ENCODE measurements around the gene GMDS.

GMDS gene

DNA sequence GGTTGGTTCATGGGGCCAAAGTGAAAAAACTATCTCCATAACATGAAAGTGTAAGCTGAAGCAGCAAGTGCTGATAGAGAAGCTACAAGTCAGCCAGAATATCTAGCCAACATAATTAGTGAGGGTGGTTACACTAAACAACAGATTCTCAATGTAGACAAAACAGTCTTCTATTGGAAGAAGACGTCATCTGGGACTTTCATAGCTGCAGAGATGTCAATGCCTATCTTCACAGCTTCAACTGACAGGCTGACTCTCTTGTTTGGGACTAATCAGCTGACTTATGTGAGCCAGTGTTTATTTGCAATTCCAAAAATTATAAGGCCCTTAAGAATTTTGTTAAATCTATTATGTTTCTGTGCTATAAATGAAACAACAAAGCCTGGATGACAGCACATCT, 63.2 kb downstream of the GMDS start:
- DNase-seq (ENCODE audit: insufficient read length, low spot score) (no peak), FAIRE-seq (no peak)

DNA sequence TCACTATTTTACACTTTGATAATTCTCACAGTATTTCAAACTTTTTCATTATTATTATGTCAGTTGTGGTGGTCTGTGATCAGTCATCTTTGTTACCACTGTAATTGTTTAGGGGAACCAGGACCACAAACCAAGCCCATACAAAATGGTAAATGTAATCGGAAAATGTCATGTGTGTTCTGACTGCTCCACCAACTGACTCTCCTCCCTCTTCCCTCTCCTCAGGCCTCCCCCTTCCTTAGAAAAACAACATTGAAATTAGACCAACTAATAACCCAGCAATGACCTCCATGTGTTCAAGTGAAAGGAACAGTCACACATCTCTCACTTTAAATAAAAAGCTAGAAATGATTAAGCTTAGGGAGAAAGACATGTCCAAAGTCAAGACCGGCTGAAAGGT, 63.8 kb downstream of the GMDS start:
- no peak for DNase-seq (ENCODE audit: insufficient read length, low spot score)
- no peak for FAIRE-seq

DNA sequence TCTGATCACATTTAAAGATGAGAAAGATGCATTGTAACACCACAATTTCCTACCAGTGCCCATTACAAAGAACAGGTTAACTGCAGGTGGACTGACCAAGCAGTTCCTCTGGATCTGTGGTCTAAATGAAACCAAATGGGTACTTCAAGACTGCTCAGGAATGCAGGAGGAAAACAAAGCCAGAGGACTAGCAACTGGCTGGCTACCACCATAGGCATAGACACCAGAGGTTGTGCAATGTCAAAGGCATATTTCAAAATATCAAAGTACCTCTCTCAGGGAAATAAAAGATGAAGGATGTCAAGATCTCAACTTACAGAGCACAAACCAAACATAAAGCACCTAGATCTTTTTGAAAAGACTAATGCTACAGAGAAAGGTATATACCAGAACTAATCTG, 65.5 kb downstream of the GMDS start:
- FAIRE-seq (no peak), DNase-seq (ENCODE audit: insufficient read length, low spot score) (no peak)

DNA sequence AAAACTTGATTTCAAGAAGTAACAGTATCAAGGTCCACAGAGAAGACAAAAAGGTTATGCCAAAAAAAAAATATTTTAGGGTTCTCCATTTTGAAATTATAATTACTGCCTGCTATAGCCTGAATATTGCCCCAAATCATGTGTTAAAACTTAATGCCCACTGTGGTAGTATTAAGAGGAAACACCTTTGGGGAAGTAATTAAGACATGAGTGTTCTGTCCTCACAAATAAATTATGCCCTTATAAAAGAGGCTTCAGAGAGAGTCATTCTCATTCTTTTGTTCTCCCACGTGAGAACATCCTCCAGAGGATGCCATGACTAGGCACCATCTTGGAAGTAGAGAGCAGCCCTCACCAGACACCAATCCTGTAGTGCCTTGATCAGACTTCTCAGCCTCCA, 66.2 kb downstream of the GMDS start:
- DNase-seq (ENCODE audit: insufficient read length, low spot score) (no peak), FAIRE-seq (no peak)

DNA sequence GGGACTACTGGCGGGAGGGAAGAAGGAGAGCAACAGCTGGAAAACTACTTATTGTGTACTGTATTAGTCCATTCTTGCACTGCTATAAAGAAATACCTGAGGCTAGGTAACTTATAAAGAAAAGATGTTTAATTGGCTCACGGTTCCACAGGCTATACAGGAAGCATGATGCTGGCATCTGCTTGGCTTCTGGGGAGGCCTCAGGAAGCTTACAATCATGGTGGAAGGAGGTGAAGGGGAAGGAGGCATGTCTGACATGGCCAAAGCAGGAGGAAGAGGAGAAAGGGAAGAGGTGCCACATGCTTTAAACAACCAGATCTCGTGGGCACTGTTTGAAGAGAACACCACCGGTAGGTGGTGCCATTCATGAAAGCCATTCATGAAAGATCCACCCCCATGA, 67.3 kb downstream of the GMDS start:
- FAIRE-seq (no peak), DNase-seq (ENCODE audit: insufficient read length, low spot score) (no peak)

DNA sequence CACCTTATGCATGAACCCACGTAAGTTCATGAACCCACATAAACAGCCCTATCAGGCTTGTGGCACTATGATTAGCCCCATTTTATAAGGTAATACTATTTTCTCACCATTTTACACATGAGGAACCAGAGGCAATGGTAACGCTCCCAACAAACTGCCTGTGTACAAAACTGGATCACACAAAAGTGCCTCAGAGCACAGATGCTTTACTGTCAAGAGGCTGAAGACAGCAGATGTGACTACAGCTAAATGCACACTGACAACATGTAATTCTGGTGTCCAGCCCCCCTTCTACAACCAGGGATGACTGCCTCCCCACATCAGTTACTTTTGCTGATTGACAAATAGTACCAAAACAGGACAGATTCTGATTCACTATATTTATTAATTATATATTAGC, 69.6 kb downstream of the GMDS start:
- no peak for FAIRE-seq
- DNase-seq (ENCODE audit: insufficient read length, low spot score) = no peak

DNA sequence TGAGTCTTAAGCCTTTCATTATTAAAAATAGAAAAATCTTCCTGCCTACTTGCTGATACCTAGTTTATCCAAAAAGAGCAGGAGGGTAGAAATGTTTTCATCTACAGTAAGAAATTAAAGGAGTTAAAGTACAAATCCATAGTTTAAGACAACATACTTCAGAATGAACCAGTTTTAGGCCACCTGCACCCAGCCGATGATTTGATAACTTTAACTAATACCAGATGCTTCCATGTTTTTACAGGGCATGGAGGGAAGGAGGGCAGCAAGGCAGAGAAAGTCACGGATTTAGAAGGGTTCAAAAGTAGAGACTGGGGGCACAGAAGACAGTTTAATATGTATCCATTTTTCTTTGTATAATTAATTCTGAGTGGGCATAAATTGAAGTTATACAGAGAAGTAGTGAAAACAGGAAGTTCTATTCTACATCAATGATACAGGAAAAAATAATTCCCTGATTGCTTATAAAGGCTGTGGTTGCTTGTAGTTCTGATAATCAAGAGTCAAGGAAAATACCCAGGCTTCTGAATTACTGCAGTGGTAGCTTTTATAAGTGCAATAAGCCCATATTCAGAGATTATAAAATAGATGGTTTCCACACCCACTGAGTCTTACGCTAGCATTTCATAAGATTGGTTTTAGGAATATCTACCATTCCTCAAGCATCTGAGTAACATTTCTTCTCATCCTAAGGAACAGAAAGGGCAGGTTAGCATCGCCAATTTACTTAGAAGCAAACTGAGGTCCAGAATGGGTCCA, 72.0 kb downstream of the GMDS start:
- no peak for DNase-seq (ENCODE audit: insufficient read length, low spot score)
- FAIRE-seq = no peak

DNA sequence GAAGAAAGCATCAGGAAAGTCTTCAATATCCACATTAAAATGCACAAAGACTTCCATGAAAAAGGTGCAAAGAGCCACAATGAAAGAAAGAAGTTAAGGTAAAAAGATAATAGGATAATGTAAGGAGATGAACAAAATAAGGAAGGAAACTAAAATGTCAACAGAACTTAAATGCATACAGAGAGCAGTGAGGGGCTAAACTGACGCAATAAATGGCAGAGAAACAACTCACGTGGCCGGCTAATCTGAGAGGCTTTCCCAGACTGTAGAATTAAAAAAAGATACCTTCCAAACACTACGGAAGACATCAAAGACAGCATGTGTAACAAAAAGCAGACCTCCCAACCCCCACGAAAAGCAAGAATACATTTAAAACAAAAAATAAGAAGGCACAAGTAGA, 73.7 kb downstream of the GMDS start:
- FAIRE-seq (no peak), DNase-seq (ENCODE audit: insufficient read length, low spot score) (no peak)

DNA sequence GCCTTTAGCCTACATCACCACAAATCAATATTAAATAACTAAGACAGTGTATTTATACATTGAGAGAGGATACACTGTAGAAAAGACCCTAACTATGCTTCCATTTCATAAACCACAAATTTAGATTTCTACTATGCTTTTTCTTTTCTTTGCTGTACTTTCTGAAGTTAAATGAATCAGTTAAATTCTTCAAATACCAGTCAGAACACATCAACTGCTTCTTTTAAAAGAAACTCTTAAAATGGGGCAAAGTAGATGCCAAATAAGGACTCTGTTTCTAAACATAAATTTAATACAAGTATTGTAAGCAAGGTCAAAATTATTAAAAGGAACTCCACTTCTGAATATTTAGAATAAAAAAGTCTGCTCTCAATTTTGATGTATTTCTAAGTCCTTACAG, 76.9 kb downstream of the GMDS start:
- DNase-seq (ENCODE audit: insufficient read length, low spot score) (no peak), FAIRE-seq (no peak)

DNA sequence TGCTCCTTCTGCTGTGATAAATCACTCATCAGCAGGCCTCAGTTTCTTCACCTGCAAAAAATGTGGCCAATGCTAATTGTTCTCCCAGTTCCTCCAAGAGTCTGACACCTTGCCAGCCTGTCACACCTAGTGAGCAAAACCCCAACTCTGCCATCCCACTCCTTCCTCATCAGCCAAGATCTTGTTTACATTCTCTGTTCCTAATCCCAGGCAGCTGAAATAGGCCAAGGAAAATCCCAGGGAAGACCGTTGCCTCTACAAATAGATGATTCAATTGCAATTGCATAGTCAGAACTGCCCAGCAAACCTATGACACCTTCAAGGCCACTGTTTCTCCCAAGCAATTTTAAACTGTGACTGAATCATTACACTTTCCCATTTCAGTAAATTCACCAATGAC, 78.7 kb downstream of the GMDS start:
- DNase-seq (ENCODE audit: insufficient read length, low spot score) = no peak
- FAIRE-seq = no peak

DNA sequence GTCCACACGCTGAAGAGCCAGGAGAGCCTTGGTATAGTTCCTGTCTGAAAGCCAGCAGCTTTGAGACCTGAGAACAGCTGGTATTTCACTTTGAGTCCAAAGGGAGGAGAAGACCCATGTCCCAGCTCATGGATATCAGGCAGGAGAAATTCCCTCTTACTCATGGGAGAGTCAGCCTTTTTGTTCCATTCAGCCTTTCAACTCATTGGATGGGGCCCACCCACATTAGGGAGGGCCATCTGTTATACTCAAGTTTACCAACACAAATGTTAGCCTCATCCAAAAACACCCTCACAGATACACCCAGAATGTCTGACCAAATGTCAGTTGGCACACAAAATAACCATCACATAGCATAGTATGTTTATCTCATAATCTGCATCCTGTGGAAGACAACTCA, 80.1 kb downstream of the GMDS start:
- no peak for FAIRE-seq
- no peak for DNase-seq (ENCODE audit: insufficient read length, low spot score)

DNA sequence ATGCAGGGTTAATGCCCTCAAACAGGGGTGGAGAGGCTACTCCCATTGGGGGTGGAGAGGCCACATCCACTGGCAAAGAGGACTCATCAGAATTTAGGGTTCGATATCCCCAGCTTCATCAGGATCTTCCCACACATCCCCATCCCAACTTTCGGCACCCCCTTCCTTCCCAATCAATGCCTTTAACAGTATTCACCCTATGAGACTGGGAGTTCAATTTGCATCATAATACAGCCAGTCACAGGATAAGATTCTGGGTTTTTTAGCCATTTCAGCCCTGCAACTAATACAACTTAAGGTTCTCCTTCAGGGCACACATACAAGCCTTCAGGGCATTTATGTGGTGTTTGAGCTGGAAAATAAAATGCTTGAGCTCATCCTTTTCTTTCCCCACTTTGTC, 80.9 kb downstream of the GMDS start:
- DNase-seq (ENCODE audit: insufficient read length, low spot score) = no peak
- FAIRE-seq = no peak

DNA sequence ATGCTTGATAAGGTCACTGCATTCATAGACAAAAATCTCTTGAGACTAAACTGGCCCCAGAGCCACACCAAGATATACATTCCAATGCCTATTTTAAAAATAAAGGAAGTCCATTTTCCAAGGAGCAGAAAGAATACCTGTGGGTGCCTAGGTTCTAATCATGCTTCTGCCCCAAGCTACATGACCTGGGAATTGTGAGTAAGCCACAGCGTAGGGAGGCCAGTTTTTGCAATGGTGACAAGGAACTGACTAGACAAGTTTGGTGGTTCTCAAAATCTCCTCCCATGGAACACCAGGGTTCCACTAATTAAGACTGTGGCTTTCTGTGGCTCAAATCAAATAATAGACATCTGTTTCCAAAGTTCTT, 83.3 kb downstream of the GMDS start:
- FAIRE-seq (no peak), DNase-seq (ENCODE audit: insufficient read length, low spot score) (no peak)

DNA sequence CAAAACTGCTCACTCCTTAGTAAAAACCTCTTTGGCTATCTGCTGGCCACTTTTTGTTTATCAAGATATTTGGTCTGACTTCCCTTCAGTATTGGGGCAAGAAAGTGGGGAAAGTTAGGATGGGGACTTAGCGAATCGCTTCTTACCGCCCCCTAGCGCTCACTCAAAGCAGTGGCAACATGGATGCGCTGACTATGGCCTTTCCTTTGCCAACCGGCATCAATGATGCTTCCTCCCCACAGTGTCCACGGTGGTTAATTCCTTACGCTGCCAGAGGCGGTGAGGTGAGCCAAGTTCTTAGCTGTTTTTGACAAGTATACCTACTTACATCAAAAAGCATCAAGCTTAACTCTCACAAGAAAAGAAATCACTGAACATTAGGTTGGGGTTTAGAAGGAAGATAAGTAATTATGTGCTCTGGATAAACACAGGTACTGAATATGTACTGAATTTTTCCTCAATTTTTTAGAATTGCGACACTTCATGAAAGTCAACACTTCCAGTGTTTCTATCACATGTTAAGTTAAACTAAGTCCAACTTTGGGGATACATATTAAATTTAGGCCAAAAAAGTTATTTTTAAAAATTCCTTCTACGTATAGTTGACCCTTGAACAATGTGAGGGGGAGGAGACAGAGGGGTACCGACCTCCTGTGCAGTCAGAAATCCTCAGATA, 86.7 kb downstream of the GMDS start:
- no peak for DNase-seq (ENCODE audit: insufficient read length, low spot score)
- FAIRE-seq = no peak

DNA sequence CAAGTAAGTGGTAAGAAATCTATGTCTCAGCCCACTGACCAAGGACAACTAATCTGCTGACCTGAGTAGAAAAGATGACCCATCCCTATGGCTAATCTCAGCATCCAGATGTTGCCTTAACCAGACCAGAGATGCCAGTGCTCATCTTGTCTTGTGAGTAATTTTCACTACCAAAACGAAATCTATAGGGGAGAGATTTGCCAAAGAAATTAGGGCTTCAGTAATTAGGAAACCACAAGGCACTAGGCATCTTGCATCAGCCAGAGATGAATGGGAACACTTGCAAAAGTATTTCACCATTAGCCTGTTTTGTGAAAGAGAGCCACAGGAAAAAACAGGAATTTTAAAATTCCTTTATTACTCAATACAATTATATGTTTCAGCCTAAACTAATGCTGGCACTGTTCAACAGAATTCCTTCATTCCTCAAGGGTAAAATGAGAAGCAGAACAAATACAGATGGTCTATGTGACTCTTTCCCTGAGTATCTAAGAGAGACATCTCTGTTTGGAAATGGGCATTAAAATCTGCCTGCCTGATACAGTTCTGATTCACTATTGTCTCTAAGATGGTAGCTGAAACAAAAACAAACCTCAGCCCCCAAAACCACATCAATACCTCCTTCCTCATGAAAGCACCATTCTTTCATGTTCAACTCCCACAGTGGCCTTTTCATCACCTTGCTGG, 87.8 kb downstream of the GMDS start:
- DNase-seq (ENCODE audit: insufficient read length, low spot score) (no peak), FAIRE-seq (no peak)

DNA sequence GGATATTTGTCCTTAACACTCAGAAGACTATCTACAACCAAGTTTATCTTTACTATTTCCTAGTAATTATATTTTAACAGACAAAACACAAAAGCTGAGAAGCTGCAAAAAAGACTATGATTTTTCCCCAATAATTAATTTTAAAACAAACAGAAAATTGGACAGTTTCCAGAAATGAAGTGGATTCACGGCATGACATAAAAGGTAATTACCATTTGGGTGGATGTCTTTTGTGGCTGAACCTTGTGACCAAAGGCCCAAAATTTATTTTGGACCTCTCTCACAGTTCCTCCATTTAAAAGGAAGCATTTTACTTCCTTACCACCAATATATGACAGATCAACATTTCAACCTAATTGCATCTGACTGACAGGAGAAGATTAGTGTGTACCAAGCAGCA, 90.2 kb downstream of the GMDS start:
- no peak for DNase-seq (ENCODE audit: insufficient read length, low spot score)
- no peak for FAIRE-seq

DNA sequence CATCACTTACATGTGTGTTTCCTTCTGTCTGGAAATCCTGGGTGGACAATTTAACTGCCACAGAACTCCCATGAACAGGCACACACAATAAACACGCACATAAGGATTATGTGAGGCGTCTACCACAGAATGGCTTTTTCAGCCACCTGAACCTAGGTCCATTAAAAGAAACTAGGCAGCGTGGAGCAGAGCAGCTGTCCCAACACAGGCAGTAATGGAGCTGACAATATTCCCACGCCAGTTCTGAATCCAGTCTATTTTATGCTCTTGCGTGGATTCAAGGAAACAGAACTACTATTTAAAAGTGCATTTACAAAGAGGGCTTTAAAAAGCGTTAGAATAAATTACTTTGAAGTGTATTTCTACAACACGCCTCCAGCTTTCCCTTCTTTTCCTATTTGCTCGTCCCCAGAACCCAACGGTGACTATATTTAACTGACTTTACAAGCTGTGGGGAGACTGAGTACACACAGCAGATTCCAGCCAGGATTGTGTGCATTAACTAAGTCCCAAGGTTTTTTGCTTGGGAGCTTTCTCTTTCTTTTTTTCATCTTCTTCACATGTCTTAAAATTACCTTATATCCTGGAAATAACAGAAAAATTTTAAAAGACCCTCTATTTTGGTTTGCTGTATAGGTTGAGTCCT, 95.9 kb downstream of the GMDS start:
- FAIRE-seq (no peak), DNase-seq (ENCODE audit: insufficient read length, low spot score) (no peak)

DNA sequence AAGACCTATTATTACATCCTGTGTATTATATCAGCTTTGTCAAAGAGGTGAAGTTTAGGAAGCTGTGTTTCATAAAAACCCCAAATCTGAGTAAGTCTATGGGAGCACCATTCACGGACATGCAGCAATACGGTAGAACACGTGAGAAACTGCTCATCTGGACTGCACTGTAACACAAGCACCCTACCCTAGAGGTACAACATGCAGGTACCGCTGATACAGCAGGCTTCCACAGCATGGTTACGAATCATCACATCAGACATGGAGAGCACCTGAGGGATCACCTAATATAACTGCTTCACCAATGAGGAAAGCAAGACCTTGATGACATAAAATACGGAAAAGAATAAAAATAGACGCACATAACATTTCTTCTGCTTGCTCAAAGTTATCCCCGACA, 96.7 kb downstream of the GMDS start:
- no peak for FAIRE-seq
- no peak for DNase-seq (ENCODE audit: insufficient read length, low spot score)

DNA sequence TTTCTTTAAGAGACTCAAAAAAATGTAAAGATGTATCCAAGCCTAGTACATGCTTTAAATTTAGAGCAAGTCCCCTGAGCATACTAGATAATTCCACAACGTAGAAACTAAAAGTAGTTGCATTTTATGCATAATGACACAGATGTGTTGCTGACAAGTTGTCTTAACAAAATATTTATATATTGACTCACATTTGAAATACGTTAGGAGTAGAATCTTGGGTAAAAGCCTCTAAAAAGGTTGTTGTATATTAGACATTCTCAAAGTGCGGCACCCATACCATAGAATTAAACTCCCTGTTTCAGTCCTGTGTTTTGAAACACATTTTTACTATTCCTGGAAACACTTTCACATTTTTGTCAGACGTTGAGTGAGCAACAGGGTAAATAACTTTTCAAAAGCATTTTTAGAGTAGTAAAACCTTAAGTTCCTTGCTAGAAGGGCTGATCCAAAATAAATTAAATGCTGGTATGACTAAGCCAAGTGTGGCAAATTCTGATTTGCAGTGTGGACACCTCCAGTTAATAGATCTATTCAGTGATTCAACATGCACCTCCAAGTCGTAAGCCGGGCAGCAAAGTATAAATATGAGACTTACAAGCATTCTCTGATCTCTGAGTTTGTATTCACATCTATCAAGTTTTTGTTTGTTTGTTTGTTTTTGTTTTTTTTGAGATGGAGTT, 97.5 kb downstream of the GMDS start:
- FAIRE-seq = no peak
- DNase-seq (ENCODE audit: insufficient read length, low spot score) = no peak

DNA sequence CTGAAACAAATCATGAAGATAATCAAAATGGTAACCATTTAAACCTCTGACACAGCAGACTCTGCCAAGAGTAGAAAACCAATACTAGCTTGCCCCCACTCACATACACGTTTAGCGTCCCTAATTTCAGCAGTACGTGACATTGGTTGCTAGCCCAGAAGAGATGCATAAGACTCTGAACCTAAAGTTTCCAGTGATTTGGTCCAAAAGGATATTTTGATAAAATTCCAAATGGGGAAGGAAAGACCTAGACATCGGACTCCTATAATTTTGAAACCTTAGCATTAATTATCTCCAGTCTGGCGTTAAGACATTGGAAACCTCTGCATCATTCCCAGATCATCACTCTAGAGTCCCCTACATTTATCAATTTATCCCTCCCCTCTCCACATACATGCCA, 98.1 kb downstream of the GMDS start:
- no peak for FAIRE-seq

DNA sequence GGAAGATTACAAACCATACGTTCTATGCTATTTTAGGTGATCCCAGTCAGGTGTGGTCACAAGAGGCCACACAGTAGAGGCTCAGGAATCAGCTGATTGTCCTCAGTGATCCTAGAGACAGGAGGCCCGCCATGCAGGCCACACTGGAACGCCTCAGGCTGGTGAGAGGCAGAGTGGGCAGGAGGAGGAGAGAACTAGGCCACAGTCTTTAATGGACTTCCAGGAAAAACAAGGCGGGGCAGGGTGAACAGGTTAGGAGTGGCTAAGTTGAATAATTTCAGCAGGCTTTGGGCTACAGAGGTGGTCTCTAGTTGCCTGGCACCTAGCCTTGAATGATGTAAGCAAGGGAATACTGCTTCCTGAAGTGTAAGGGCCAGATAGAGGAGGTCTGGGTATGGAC, 101.2 kb downstream of the GMDS start:
- no peak for DNase-seq (ENCODE audit: insufficient read length, low spot score)
- no peak for FAIRE-seq

More for the DNA sequence above, 98.1 kb downstream of the GMDS start:
- DNase-seq (ENCODE audit: insufficient read length, low spot score) = no peak

Measured in HTR-8/SVneo (cell line).